HG03135 (cell line): Measurements from ENCODE around the gene ZNF277.

Source experiments
- ATAC-seq: cut with Tn5 transposase; IDR thresholded peaks from one replicate; pipeline ENCODE4 v1.9.1; 2021; ENCODE audit warnings: mild to moderate bottlenecking, moderate library complexity; ENCODE audit not compliant: unreplicated experiment

The ZNF277 gene

DNA sequence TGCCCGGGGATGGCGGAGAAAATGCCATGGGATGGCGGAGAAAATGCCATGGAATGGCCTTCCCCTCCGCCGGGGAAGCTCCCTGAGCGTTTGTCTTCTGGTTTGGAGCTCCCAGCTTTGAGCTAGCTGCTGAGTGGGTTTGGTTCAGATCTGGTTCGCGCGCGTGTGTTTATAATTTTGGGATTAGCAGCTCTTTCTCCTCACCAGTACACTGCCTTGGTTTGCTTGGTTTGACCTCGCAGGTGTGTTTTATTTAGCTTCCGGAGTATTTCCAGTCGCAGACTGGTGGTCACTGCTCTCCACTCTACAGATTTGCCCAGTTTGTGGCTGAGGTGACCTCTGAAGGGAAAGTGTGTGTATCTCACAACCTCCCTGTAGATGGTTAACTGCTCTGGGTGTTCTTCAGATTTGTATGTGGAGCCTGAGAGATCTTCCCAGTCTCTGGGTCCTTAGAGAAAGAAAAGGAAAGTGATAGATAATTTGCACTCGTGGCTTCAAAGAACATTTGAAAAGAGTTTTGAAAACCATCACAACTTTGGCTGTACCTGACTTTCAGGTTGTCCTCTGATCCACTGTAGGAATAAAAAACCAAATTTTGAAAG is 597 bp downstream of the ZNF277 start:
- ATAC-seq = no peak

- no peak for ATAC-seq
These were observed 1.3 kb downstream of the ZNF277 start for GRCh38 chr7:112207765-112208164.

DNA sequence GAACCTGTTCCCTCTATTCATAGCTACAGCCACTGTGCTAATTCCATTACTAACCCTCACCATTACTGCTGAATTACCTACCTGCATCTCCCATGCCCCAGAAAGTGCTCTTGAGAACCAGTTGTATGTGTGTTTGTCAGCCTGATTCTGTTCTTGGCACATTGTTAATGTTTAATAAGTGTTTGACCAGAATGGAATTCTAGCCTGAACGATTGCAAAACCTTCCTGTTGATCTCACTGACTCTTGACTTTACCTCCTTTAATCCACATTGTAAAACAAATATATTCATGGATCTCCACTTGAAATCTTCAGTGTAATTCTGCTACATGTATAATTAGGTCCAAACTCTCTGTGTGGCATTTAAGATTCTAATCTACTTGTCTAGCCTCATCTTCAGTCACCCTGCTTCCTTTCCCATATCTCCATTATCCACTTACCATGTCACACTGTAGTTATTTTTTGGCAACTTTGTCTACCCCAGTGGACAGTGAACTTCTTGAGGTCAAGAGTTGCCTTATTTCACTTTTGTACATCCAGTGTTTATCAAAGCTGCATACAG is 4.9 kb downstream of the ZNF277 start:
- no peak for ATAC-seq

- ATAC-seq = no peak
These were observed 6.1 kb downstream of the ZNF277 start for GRCh38 chr7:112212571-112212970.

GRCh38 chr7:112213735-112214134 is 7.2 kb downstream of the ZNF277 start:
- ATAC-seq = no peak

DNA sequence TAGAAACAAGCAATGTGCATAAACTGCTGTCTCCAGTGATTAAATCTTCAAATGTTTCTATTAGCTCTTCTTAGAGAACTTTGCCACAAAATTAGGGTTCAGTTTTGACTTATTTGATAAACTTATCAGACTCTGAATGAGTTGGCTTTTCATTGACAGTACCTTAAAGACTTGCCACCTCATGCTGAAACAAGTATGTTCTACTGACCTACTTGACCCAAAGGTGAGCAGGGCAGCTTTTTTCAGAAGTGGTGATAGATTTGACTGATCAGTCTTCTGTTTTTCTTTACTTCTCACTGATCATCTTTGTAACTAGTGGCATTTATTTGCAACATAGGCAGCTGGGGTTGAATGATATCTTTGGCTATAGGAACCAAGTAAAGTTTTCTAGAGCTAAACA is 7.8 kb downstream of the ZNF277 start:
- ATAC-seq = no peak

GRCh38 chr7:112214883-112215282 is 8.4 kb downstream of the ZNF277 start:
- no peak for ATAC-seq

GRCh38 chr7:112215787-112216186 is 9.3 kb downstream of the ZNF277 start:
- no peak for ATAC-seq

DNA sequence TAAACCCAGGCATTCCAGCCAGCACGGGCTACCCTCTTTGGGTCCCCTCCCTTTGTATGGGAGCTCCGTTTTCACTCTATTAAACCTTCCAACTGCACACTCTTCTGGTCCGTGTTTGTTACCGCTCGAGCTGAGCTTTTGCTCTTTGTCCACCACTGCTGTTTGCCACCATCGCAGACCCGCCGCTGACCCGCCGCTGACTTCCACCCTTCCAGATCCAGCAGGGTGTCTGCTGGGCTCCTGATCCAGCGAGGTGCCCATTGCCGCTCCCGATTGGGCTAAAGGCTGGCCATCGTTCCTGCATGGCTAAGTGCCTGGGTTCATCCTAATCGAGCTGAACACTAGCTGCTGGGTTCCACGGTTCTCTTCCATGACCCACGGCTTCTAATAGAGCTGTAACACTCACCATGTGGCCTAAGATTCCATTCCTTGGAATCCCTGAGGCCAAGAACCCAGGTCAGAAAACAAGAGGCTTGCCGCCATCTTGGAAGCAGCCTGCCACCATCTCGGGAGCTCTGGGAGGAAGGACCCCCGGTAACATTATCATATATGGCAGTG is 14.5 kb downstream of the ZNF277 start:
- ATAC-seq = no peak

GRCh38 chr7:112223310-112223709 is 16.8 kb downstream of the ZNF277 start:
- ATAC-seq = no peak

DNA sequence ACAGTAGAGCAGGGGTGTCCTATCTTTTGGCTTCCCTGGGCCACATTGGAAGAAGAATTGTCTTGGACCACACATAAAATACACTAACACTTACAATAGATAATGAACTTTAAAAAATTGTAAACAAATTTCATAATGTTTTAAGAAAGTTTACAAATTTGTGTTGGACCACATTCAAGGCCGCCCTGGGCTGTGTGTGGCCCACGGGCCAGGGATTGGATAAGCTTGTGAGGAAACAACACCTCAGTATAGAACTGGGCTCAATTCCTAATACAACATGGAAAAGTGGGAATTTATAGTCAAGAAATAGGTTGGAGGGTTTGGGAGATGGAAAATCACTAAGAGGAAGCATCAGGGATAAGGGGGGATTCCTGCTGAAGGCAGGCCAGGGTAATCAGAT is 17.7 kb downstream of the ZNF277 start:
- no peak for ATAC-seq

DNA sequence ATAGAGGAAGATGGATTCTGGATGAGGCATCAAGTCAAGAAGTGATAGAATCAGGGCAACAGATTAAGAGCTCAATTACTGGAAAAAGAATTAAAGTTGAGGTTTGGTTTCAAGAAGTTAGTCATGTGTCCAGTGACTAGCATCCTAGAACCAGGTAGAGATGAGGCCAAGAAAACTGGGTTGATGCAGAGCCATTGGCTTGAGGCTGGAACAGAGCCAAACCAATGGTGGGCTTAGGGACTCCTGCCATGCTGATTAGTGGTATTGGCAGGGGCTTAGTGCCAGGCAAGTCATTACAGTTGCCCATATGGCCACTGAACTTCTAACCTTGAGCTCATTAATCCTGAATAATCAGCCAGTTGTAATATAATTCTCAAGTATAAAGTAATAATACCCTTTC is 18.5 kb downstream of the ZNF277 start:
- ATAC-seq = no peak

GRCh38 chr7:112226701-112227276 is 20.3 kb downstream of the ZNF277 start:
- ATAC-seq = no peak

DNA sequence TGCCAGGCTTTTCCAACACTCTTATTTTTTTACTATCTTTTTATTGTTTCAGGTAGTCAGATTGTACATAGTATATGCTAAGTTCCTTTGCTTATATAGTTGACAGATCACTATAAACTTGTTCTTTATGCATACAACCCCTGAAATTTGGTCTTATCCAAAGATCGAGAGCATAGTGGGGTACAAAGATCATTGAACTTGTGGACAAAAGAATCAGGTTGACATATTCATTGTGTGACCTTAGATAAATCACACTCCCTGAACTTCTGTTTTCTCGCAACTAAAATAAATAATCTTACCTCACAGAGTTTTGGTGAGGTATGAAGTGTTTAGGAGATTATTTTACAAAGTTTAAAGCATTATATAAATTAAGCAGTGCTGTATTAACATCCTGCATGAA is 22.1 kb downstream of the ZNF277 start:
- no peak for ATAC-seq

DNA sequence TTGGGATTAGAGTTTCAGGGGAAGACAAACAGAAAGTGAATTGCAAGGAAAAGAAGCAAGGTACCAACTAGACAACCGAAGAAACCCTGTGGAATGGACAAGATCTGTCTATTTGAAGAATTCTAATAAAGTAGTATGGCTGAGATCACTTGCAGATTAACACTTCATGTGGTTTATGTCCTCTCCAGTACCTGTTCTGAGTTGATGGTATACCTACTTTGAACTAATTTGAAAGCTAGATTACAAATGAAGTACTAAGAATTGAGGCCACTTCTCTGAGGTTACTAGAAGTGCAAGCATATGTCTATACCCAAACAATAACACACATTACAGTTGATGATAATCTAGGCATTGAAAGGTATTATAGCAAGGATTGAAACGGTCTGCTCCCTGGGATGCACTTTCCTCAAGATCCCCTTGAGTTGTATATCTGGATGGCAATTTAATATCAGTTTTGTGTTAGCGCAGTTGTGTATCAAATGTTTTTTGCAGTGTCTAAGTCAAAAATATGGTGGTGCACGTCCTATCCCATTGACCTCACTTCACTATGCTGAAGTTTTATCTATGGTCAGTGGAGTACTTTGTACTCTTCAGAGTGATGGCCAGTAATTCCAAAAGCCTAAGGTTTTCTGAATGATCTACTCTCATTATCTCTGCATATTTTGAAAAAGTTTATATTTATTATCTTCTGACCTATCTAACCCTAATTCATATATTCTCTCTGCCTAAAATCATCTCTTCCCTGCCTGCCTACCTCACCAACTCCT is 25.9 kb downstream of the ZNF277 start:
- ATAC-seq = no peak

GRCh38 chr7:112233048-112233697 is 26.7 kb downstream of the ZNF277 start:
- no peak for ATAC-seq

DNA sequence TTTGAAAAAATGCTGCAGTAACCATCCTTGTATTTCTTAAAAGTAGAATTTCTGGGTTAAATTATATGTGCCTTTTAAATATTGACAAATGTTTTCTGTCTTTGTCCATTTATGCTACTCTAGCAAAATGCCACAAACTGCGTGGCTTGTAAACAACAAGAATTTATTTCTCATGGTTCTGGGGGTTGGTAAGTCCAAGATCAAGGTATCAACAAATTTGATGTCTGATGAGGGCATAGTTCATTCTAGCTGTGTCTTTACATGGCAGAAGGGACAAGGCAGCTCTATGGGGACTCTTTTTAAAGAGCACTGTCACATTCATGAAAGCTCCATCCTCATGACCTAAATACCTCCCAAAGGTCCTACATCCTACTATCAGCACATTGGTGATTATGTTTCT is 27.7 kb downstream of the ZNF277 start:
- ATAC-seq = no peak

DNA sequence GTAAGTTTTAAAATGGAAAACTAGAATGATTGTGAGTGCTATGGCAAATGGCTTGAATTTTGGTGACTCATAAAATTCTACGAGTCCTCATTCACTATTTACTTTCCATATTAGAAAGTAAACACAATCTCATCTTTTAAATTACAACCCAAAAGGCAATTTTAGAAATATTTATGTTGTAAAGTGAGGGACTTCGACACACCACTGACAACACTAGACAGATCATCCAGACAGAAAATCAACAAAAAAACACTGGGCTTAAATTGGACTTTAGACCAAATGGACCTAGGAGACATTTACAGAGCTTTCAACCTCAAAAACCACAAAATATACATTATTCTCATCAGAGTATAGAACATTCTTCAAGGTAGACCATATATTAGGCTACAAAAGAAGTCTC is 30.1 kb downstream of the ZNF277 start:
- ATAC-seq = no peak

GRCh38 chr7:112238330-112238729 is 31.8 kb downstream of the ZNF277 start:
- no peak for ATAC-seq

- no peak for ATAC-seq
These were observed 32.5 kb downstream of the ZNF277 start for GRCh38 chr7:112238852-112239610.

DNA sequence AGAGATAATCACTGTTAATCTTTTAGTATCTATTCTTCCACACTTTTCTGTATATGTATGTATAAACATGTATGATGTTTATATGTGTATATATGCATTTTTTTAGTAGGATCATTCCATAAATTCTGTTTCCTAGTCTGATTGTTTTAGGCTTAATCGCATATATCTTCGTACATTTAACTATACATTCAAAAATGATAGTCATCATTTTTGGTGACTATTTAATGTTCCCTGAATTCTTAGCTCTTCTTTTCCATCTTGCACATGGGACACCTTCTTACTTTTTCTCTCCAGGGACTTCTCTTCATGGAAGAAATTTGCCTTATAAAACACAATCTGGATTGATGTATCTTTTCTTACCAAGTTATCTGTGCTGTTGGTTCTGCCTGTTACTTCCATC is 42.1 kb downstream of the ZNF277 start:
- no peak for ATAC-seq
